ENCODE results near the gene SFXN3.

SFXN3 gene, protein sequence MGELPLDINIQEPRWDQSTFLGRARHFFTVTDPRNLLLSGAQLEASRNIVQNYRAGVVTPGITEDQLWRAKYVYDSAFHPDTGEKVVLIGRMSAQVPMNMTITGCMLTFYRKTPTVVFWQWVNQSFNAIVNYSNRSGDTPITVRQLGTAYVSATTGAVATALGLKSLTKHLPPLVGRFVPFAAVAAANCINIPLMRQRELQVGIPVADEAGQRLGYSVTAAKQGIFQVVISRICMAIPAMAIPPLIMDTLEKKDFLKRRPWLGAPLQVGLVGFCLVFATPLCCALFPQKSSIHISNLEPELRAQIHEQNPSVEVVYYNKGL

DNA sequence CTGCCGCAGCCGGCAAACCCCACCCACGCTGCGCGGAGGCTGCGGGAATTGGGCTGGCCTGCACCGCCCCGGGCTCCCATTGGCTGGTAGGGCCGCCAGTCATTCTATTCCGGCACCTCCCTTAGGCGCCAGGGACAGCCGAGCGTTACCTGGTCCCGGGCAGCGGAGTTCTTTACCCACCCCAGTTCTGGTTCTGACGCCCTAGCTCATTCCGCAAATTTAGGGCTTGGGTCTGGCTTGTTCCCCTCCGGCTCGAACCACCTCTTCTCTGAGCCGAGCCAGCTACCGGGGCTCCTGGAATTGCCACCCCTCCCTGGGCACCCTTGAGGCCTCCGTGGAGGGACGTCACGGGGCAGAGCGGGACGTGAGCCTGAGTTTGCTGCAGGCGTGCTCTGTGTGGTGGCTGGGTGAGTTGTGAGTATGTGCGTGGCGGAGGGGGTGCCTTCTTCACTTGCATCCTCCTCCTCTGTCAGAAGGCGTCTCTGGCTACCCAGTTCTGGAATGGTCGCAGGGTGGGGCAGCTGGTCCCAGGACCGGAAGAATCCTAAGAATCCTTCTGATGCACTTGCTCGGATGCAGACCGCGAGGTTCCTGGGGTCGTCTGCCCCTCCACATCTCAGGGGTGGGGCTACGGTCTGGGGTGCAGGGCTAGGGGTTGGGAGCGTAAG is at the start of gene SFXN3, which contains the start of gene PDZD7:
TSS of gene SFXN3 (plus strand) at position 107 of the 668 bp plus-strand sequence. CDS start 3,461 bp downstream, outside the sequence.
TSS of gene PDZD7 (minus strand) at position 2 of the 668 bp plus-strand sequence. CDS start 910 bp downstream, outside the sequence.
- peak; percentile 97 for DNase-seq

DNA sequence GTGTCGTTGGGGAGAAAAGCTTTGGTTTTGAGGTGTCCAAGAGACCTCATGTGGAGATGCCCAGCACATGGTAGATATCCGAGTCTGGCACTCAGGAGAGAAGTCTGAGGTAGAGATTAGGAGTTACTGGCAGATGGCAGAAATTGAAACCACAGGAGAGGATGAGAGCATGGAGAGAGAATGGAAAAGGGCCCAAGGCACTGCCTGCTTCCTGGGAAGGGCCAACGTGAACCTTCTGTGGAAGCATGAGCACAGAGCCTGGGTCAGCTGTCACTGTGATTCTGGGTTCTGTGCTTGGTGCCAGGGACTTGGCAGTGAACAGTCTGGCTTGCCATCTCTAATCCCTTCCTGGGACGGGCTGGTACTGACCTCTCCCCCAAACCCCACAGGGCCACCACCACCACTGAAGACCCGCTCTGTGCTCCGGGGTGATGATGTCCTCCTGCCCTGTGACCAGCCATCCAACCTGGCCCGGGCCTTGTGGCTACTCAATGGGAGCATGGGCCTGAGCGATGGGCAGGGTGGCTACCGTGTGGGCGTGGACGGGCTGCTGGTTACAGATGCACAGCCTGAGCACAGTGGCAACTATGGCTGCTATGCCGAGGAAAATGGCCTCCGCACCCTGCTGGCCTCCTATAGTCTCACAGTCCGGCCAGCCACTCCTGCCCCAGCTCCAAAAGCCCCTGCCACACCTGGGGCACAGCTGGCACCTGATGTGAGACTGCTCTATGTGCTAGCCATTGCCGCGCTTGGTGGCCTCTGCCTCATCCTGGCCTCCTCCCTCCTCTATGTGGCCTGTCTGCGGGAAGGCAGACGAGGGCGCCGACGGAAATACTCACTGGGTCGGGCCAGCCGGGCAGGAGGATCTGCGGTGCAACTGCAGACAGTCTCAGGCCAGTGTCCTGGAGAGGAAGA is 47.9 kb upstream of the SFXN3 start:
- no peak for DNase-seq

DNA sequence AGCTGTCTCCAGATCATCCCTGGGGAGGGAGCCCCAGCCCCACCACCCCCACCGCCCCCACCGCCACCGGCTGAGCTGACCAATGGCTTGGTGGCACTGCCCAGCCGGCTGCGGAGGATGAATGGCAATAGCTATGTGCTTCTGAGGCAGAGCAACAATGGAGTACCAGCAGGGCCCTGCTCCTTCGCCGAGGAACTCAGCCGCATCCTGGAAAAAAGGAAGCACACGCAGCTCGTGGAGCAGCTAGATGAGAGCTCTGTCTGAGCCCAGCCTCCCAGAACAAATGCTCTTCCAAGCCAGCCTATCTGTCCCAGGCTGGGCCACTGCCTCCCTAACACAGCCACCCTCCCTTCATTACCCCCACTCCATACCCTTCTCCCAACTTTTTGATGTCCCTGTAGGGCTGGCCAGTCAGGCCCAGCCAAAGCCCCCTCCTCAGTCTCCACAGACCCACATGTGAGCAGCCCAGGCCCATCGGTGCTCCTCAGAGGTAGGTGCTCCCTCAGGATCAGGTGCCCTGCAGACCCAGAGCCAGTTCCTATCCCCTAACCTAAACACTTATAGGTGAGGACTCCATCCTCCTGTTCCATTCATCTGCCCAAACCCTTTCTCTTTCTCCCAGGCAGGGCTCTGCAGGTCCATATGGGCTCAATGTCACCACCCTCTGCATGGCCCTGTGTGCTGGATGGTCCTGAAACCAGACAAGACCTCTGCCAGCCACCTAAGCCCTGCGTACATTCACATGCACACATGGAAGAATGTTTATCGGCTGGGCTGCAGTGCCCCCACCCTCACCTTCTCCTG is 47.0 kb upstream of the SFXN3 start:
- DNase-seq, result no peak

DNA sequence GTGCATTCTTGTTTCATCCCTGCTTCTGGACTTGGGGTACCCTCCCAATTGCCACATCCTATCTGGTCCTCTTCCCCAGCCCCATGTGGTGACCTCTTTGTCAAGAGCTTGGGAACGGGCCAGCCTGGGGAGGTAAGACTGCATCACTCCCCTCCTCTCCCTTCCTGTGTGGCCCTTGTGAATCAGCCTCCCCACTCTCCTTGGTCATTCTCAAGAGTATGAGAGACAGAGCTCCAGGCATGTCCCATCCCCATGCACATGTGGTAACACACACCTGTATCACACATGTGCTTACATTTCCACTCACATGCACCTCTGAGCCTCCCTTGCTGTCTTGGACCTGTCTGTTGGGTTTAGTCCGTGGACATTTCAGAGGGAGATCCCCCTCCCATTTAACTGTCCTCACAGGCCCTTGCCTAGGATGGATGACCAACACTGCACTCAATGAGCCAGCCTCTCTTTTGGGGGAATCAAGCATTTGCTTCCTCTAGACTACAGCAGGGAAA is 46.3 kb upstream of the SFXN3 start:
- no peak for DNase-seq

DNA sequence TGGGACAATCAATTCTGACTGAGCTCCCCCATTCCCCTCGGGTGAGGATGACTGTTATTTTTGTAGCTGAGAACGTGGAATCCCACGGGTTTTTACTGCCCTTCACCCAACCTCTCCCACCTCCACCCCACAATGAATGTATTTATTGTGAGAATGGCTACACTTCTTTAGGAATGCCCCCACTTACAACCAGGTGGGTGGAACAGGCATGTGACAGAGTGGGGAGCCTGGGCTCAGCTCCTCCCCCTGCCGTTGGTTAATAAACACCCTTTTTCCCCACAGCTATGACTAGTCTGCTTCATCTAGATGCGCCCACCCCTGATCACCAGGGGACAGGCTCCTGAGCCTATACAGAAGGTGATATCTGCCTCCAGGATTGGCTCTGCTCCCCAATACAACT is 45.7 kb upstream of the SFXN3 start:
- DNase-seq, result no peak

DNA sequence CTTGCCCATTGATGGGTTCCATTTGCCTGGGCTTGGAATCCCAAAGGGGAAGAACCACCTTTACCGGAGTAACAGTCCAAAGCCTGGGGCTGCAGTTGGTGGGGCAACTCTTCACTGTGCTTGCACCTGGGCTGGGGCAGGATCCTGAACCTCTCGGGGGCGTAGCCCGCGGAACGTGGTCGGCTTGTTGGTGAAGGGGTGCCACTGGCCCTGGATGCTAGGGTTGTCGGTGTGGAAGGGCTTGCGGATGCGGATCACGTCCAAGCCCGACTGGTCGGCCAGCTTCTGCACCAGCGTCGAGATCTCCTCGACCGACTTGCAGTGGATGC is 44.4 kb upstream of the SFXN3 start:
- no peak for DNase-seq

DNA sequence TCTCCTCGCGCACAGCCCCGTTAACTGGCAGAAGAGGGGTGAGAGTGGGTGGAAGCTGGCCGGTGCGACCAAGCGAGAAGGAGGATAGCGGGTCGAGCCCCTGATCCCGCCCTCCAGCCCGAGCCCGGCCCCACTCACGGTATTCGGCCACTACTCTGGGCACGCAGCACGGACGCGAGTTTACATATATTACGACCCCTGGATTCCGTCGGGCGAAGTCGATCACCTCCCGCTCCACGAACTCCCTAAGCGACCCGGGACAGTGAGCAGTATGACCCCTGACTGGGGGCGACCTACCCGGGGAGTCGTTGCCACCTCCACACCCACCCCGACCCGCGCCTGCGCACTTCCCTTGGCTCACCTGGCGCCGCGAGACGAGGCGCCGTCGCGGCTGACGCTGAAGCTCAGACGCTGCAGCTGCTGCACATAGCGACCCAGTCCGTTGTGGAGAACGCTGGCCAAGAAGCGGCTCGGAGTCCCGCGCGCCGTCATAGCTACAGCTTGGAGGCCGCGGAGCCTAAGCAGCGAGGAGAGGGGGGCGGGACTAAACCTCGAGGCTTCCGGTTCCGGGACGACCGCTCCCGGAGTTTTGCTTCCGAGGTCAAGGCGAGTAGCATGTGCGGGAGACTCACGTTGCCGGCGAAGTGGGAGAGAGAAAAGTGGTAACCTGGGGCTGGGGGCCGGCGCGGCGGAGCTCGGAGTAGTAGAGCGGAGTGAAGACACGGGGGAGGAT is 43.9 kb upstream of the SFXN3 start, which contains the start of the genes MRPL43 and TWNK:
TSS of gene MRPL43 (minus strand) at position 546 of the 733 bp plus-strand sequence. CDS start at position 492, 54 bp downstream.
TSS of gene TWNK (plus strand) at position 592 of the 733 bp plus-strand sequence. CDS start 668 bp downstream, outside the sequence.
- DNase-seq, result peak; percentile 90

DNA sequence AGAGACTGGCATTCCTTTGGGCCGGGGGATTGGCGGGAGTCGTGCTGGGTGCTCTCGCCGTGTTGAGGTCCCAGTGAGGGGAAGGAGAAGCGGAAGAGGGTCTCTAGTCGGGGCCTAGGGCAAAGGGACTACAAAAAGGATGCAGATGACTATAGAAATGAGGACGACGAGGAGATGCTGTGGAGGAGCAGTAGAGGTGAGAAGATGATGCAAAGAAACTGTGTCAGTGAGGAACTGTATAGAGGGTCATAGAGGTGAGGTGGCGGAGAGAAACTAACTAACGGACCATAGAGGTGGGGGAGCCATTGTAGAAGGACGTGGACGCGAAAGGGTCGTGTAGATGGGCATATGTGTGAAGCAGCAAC is 43.4 kb upstream of the SFXN3 start:
- no peak for DNase-seq

DNA sequence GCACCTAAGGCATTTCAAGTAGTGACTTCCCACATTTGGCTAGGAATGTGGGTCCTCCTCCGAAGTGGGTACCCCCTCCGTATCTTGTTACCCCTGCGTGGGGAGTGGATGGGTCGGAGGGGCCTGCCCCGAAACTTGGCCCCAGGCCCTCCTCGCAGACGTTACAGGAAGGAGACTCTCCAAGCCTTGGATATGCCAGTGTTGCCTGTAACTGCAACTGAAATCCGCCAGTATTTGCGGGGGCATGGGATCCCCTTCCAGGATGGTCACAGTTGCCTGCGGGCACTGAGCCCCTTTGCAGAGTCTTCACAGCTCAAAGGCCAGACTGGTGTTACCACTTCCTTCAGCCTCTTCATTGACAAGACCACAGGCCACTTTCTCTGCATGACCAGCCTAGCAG is 42.9 kb upstream of the SFXN3 start:
- DNase-seq, result no peak

DNA sequence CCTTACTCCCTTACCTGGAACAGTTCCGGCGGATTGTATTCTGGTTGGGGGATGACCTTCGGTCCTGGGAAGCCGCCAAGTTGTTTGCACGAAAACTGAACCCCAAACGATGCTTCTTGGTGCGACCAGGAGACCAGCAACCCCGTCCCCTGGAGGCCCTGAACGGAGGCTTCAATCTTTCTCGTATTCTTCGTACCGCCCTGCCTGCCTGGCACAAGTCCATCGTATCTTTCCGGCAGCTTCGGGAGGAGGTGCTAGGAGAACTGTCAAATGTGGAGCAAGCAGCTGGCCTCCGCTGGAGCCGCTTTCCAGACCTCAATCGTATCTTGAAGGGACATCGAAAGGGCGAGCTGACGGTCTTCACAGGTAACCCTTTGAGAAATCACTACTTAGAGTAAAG is 41.9 kb upstream of the SFXN3 start:
- no peak for DNase-seq

DNA sequence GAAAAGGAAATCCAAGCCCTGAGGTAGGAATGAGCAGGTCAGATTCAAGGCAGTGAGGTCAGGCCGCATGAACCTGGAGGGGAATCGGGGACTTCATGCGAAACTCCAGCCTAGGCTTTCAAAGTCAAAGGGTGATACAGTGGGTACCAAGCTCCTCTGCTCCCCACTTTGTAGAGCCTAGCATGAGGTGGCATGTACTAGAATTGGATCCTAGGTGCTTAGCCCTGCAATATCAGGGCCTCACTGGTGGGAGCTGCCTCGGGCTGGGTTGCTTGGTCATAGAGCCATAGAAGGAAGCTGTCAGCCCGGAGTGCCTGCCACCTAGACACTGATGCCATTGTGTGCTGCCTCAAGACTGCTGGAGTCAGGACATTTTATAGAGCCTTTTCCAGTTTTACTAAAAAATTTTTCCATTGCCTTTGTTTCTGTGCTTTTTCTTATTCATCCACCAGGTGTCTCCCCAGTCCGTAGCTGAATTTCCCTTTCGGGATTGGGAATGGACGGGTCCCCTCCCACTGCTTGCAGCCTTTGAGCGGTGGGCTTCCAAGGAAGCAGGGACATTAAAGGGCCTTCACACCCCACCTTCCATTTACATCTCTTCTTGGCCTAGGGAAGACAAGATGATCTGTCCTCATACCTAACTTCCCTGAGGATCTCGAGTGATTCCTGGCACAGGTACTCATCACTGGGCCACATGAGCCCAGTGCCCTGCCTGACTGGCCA is 36.9 kb upstream of the SFXN3 start:
- no peak for DNase-seq

DNA sequence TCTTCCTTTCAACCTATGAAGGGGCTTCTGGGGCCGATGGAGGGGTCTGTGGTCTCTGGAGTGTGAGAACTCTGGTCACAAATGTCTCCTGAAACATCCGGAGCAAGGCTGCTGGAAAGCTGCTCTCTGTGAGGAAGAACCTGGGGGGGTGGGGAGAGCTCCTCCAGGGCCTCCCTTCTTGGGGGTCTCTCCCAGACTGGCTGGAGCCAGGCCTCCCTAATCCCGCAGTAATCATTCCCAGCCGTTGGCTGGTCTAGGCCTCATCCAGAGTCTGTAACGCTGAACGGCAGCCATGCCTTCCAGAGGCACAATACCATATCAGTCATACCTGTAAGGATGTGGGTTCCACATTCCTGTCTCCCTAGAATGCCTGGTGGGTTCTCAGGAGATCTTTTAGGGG is 35.9 kb upstream of the SFXN3 start:
- DNase-seq, result no peak

DNA sequence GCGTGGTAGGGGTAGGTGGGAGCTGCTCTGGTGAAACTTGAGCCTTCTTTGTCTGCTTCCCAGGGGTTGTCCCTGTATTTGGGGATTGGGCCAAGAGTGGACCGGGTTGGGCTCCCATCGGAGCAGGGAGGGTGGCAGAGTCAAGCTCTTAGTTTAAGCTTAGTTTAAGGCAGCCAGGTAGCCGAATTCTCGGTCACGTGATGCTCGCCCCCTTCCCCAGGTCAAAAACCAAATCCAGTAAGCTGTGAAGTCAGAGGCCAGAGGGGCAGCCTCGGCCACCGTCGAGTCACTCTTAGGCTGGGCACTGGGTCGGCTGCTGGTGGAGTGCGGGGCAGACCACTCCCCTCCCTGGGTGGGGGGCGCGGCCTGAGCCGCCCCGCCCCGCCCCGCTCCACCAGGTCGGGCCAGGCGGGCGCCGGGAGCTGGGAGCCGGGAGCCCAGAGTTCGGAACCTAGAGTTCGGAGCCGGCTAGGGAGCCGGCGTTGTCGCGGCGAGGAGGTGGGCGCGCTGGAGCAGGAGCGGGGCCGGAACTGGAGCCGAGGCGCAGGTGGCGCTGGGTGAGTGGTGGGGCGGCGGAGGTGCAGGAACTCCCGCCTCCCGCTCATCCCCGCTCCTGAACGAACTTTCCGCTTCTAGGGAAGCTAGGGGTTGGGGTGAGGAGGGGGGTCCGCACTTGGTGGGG is 34.2 kb upstream of the SFXN3 start:
- peak; percentile 44 for DNase-seq

DNA sequence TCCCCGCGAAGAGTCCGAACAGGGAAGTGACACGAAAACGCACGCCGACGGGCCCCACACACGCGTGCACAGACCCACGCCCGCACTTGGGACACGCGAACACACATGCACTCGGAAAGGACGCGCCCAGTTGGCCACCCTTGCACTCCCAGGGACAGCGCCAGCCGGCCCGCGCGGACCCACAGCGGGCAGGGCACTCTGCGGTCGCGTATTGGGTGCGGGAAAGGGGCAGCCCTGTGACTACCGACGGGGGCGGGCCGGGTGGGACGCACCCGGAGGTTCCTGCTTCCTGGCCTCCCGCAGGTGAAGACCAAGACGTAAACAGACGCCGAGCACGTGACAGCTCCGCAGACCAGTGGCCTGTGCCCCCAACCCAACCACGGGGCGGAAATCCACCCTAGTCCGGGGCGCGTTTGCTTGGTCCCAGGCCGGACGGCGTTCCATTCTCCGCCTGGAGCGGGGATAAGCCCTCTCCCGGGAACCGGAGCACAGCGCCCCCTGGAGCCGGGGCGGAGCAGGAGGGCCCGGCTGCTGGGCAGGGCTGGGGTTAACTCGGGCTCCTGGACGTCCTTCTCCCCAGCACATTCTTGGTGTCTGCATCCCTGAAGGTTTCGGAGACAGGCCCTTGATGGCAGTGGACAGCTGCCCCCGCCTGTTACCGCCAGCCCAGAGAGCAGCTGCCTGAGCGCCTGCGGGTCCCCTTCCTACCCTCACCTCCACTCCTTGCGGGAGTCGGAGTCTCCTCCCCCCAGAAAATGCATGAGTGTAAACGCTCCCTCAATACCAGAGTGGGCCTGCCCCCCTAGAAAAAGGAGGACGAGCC is 33.5 kb upstream of the SFXN3 start:
- peak; percentile 78 for DNase-seq

DNA sequence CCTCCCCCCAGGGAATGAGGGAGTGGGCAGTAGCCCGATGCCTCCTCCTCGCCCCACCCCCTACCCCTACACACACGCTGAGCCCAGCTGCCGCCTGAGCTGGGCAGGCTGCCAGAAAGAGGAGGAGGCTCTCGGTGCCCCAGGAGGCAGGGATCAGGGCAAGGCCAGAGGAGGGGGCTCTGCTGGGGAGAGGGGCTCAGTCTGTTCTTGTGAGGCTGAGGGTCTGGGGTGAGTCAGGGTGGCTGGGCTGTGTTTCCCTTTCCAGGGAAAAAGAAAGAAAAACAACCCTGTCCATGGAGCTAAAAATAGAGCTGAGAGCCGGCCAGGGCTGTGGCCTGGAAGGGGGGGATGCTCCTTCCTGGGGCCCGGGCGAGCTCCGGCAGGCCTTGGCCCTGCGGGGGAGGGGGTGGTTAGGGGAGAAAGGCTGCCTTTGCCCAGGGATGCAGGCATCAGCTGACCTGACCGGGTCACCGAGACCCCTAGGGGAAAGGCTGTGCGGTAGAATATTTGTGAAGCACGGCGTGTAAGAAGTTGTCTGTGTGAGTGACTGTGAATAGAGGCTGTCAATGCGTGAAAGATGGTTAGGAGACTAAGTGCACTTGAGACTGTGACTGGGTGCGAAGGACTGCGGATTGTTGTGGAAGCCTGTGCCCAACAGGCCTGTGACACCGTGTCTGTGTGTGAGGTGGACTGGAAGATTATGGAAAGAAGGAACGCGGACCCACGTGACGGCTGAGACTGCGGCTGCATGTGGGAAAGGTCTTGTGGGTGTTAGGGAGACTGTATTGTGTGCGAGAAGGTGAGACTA is 32.6 kb upstream of the SFXN3 start:
- peak; percentile 67 for DNase-seq

DNA sequence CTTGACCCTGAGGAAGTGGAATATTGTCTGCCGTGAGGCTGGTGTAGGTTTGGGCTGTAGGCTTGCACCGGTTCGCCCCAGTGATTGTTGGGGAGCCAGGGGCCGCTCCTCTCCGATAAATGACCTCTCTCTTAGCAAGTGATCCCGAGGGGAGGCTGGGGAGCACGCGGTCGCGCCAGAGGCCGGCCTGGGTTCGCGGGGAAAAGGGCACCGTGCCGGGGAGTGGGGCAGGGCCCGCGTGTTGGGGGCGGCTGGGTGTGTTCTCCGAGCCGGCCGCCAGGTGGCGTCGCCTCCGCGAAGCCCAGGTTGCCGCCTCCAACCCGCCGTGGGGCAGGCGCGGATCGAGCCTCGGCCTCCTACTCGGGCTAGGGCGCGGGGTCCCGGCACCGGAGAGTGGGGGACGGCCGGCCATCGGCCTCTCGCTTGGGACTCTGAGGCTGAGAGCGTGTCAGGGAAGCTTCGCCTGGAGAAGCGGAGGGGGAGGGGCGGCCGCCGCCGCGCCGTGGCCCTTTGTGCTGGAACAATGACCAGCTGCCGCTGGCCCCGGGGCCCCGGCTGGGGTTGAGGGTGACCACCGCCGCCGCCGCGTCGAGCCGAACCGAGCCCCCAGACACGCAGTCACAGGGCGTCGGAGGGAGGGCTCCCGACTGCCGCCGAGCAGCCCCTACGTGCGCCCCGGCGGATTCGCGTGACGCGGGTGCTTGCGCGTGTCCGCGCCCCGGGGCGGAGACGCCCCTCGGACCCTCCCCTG is 31.9 kb upstream of the SFXN3 start:
- DNase-seq, result peak; percentile 82

DNA sequence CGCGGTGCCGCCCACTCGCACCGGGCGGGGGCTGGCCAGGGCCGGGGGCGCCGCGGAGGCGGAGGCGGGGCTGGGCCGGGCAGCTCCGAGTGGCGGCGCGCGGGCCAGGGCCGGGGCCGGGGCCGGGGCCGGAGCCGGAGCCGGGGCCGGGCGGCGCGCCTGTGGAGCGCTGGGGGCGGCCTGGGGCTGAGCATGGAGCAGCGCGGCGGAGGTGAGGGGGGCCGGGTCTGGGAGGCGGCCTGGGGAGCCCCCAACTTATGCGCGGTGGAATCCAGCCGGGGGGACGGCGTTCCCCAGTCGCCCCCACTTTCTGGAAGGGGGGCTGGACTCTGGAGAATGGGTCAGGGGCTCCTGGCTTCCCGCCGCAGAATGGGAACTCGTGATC is 31.3 kb upstream of the SFXN3 start, which contains the start of gene LZTS2:
TSS of gene LZTS2 (plus strand) at position 67 of the 385 bp plus-strand sequence. CDS start 2,731 bp downstream, outside the sequence.
- DNase-seq, result no peak
